ENCODE measurements around the gene ARID3C. TPM values are rescaled to one million over a fixed set of nuclear protein-coding genes. Genes with fewer than 3 reads are reported as not detected.

ARID3C gene
- total RNA-seq, 1 experiment from 2014 or later: not detected

DNA sequence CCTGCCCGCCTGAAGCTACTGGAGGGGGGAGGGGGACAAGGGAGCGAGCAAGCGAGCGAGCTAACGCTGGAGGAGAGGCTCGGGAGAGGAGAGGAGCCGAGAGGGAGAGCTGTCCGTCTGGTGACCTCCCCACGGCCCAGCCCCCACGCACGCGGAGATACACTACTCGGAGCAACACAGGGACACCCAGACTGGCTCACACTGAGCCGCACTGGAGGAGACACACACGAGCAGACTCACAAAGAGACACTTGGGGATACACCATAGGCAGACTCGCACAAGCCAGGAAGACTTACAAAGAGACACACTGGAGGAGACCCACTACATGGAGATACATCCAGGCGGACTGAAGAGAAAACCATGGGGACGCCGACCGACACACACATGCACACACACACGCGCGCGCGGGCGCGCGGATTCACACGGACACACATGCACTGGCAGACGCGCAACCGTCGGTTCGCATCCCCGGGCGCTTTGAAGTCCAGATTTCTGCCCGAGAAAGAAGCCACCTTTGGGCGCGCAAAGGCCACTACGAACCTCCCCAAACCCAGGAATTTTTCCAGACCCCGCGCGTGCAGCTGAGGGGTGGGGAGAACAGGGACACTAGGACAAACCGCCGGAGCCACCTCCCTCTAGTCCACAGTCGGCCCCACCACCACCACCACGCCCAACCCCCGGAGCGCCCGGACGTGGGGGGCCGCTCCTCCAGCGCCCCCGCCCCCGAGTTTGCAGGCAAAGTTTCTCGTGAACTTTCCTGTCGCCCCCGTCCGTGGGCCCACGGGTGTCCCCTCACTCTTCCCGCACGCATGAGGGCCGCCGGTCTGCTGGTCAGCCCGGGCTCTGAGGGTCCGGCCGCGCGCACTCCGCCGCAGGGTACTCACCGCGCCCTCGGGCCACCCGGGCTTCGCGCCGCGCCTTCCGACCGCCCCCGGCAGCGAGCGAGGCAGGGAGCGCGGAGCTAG lies 39.9 kb downstream of the ARID3C start:
- TF ChIP-seq, protein P1, sequence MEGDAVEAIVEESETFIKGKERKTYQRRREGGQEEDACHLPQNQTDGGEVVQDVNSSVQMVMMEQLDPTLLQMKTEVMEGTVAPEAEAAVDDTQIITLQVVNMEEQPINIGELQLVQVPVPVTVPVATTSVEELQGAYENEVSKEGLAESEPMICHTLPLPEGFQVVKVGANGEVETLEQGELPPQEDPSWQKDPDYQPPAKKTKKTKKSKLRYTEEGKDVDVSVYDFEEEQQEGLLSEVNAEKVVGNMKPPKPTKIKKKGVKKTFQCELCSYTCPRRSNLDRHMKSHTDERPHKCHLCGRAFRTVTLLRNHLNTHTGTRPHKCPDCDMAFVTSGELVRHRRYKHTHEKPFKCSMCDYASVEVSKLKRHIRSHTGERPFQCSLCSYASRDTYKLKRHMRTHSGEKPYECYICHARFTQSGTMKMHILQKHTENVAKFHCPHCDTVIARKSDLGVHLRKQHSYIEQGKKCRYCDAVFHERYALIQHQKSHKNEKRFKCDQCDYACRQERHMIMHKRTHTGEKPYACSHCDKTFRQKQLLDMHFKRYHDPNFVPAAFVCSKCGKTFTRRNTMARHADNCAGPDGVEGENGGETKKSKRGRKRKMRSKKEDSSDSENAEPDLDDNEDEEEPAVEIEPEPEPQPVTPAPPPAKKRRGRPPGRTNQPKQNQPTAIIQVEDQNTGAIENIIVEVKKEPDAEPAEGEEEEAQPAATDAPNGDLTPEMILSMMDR (conservative IDR thresholded peaks at IDR 0.05): no peak
- no peak for TF ChIP-seq EZH2 (IDR thresholded peaks at IDR 0.05; ENCODE audit: low read depth)
- Histone ChIP-seq H3F3A (ENCODE audit: insufficient read depth, low read depth) (no peaks in the 10 kb centered on the region), H3K4me3 (no peak overlapping the region), H4K20me1 (ENCODE audit: insufficient read depth) (no peaks in the 10 kb centered on the region), H3K27ac (no peak overlapping the region), H3K79me2 (ENCODE audit: low read depth) (no peaks in the 10 kb centered on the region), H2AFZ (no peak overlapping the region), H3K27me3 (ENCODE audit: insufficient read depth, low read depth) (peaks cover 40% of the 10 kb centered on the region), H3K36me3 (ENCODE audit: low read depth) (no peaks in the 10 kb centered on the region), H3K4me1 (replicated peaks; ENCODE audit: insufficient read depth) (no peaks in the 10 kb centered on the region), H3K9me2 (ENCODE audit: insufficient read depth) (no peaks in the 10 kb centered on the region), H3K9me3 (ENCODE audit: insufficient read depth, low read depth) (no peaks in the 10 kb centered on the region), H3K4me2 (no peak overlapping the region)
- DNase-seq: no peak
- intact Hi-C loops (cut with micrococcal nuclease; ENCODE audit: unreplicated experiment): no loop called here
- BruUV-seq (replicated peaks): no TSS peak
- POLR2A ChIA-PET (ENCODE audit: unreplicated experiment): no interaction called here
- CTCF ChIA-PET: interaction anchor here (0.6 kb wide), 1 partner anchor 943 kb away, joined by 4 read pairs; no protein-coding TSS in a partner anchor

DNA sequence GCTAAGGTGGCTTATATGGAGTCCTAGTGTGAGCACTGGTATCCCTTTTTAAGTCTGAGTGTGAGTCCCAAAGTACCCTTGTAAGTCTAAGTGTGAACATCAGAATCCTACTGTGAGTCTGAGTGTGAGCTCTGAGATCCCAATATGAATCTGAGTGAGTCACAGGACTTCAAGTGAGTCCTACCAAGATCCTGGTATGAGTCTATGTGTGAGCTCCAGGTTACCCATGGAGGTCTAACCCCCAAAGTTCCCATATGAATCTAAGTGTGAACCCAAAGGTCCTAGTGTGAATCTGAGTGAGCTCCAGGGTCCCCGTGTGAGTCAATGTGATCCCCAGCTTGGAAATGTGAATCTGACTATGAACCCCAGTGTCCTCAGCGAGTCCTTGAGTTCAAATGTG lies 41.6 kb downstream of the ARID3C start:
- no peaks in the 10 kb centered on the region for H3K79me2 ChIP-seq (ENCODE audit: low read depth)
- no peaks in the 10 kb centered on the region for H3K36me3 ChIP-seq (ENCODE audit: low read depth)
- no peak overlapping the region for H3K4me2 ChIP-seq
- BruUV-seq (replicated peaks): no TSS peak
- no peak overlapping the region for H3K4me3 ChIP-seq
- no peak for DNase-seq
- TF ChIP-seq, protein P1 (conservative IDR thresholded peaks at IDR 0.05): no peak
- TF ChIP-seq EZH2 (IDR thresholded peaks at IDR 0.05; ENCODE audit: low read depth): no peak
- H4K20me1 ChIP-seq (ENCODE audit: insufficient read depth): no peaks in the 10 kb centered on the region
- no peaks in the 10 kb centered on the region for H3K4me1 ChIP-seq (replicated peaks; ENCODE audit: insufficient read depth)
- no peak overlapping the region for H3K27ac ChIP-seq
- intact Hi-C loops (cut with micrococcal nuclease; ENCODE audit: unreplicated experiment): no loop called here
- no peak overlapping the region for H2AFZ ChIP-seq
- peaks cover 57% of the 10 kb centered on the region for H3K27me3 ChIP-seq (ENCODE audit: insufficient read depth, low read depth)
- H3F3A ChIP-seq (ENCODE audit: insufficient read depth, low read depth): no peaks in the 10 kb centered on the region
- H3K9me3 ChIP-seq (ENCODE audit: insufficient read depth, low read depth): no peaks in the 10 kb centered on the region
- ChIA-PET CTCF (interaction anchor here (1.0 kb wide), 1 partner anchor 183 kb away, joined by 3 read pairs; no protein-coding TSS in a partner anchor), POLR2A (ENCODE audit: unreplicated experiment) (interaction anchor here (0.6 kb wide), 1 partner anchor 1105 kb away, joined by 4 read pairs; no protein-coding TSS in a partner anchor)
- H3K9me2 ChIP-seq (ENCODE audit: insufficient read depth): no peaks in the 10 kb centered on the region

DNA sequence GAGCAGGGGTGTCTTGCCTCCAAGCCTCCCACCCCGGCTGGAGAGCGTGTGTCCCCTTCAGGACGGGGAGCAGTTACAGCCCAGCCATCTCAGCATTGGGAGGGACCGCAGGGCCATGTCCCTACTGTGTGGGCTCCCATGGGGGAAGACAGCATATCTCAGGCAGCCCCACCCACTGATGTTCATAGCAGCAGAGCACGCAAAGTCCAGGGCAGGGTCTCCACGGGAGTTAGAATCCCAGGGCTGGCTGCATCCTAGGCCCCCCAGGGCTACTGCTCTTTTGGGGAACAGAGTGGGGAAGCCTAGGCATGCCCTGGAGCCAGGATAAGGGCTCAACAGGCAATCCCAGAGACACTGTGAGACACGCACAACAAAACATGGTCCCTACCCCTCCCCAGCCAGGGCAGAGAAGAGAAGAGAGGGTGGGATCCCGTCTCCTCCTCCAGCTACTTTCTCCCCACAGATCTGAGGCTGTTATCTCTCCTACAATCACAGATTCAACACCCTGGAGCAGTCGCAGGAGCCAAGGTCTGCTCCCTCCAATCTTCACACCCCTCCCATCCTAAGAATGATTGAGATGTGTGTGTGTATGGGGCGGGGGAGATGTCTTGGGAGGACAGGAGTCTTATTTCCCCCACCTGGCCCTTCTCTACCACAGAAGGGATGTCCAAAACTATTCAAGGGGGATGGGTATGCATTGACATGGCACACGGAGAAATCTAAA lies 42.8 kb downstream of the ARID3C start:
- intact Hi-C loops (cut with micrococcal nuclease; ENCODE audit: unreplicated experiment): no loop called here
- no peak for DNase-seq
- no TSS peak for BruUV-seq (replicated peaks)
- Histone ChIP-seq H3K9me3 (ENCODE audit: insufficient read depth, low read depth) (no peaks in the 10 kb centered on the region), H3K4me2 (no peak overlapping the region), H4K20me1 (ENCODE audit: insufficient read depth) (no peaks in the 10 kb centered on the region), H3K4me1 (replicated peaks; ENCODE audit: insufficient read depth) (no peaks in the 10 kb centered on the region), H2AFZ (no peak overlapping the region), H3K27me3 (ENCODE audit: insufficient read depth, low read depth) (peaks cover 55% of the 10 kb centered on the region), H3K36me3 (ENCODE audit: low read depth) (no peaks in the 10 kb centered on the region), H3F3A (ENCODE audit: insufficient read depth, low read depth) (no peaks in the 10 kb centered on the region), H3K9me2 (ENCODE audit: insufficient read depth) (no peaks in the 10 kb centered on the region), H3K4me3 (no peak overlapping the region), H3K27ac (no peak overlapping the region), H3K79me2 (ENCODE audit: low read depth) (no peaks in the 10 kb centered on the region)
- ChIA-PET POLR2A (ENCODE audit: unreplicated experiment) (no interaction called here), CTCF (no interaction called here)
- TF ChIP-seq, protein P1 (conservative IDR thresholded peaks at IDR 0.05): no peak
- TF ChIP-seq EZH2 (IDR thresholded peaks at IDR 0.05; ENCODE audit: low read depth): no peak
